Measurements from ENCODE around the gene OR7G3.

GRCh38 chr19:9130965-9131364, 4.2 kb upstream of the OR7G3 start:
- TF ChIP-seq EGR1 (IDR thresholded peaks at IDR 0.05; ENCODE audit: low read depth in 2 of 2) (no peak), SP1 (IDR thresholded peaks at IDR 0.05) (no peak), CTCF (IDR thresholded peaks at IDR 0.05; ENCODE audit: low read depth, low read length, missing input control) (no peak), FOXA1 (IDR thresholded peaks at IDR 0.05) (no peak)

Measured in liver (tissue), 3 donors.